MM.1S (cell line): Measurements from ENCODE around the gene ADD1.
"Not testable (repeated sequence)": the region's sequence is repeated elsewhere in the genome, so short reads cannot be mapped to it uniquely, and the experiment has no call there.

Source experiments
- DNase-seq: peaks from one replicate; pipeline ENCODE4 v3.0.0-alpha.2; 2015
- H2AFZ ChIP-seq: fragments of 300-600 bp; sonication (generic); 2 replicates; pipeline ENCODE4 v1.6.0; 2016; ENCODE audit warnings: antibody characterized with exemption, low read length
- H3F3A ChIP-seq: fragments of 300-600 bp; sonication (generic); 2 replicates; pipeline ENCODE4 v1.6.1; 2016; ENCODE audit warnings: mild to moderate bottlenecking, antibody characterized with exemption, low read length, moderate library complexity, mixed read lengths; ENCODE audit not compliant: insufficient read depth
- H3K27ac ChIP-seq: fragments of 300-600 bp; sonication (generic); 2 replicates; pipeline ENCODE4 v1.5.1; 2016; ENCODE audit warnings: mild to moderate bottlenecking, low read length
- H3K27me3 ChIP-seq: fragments of 300-600 bp; sonication (generic); replicated peaks from 2 replicates; pipeline ENCODE4 v1.6.0; 2016; ENCODE audit warnings: low read length; ENCODE audit not compliant: insufficient read depth
- H3K36me3 ChIP-seq: fragments of 300-600 bp; sonication (generic); replicated peaks from 2 replicates; pipeline ENCODE4 v1.6.1; 2016; ENCODE audit warnings: mild to moderate bottlenecking, low read length, mixed read lengths; ENCODE audit not compliant: insufficient read depth
- H3K4me1 ChIP-seq: fragments of 300-600 bp; sonication (generic); 2 replicates; pipeline ENCODE4 v1.6.1; 2016; ENCODE audit warnings: low read length, mixed read lengths
- H3K4me2 ChIP-seq: fragments of 300-600 bp; sonication (generic); 2 replicates; pipeline ENCODE4 v1.6.0; 2016; ENCODE audit warnings: low read depth, low read length
- H3K4me3 ChIP-seq: fragments of 300-600 bp; sonication (generic); 2 replicates; pipeline ENCODE4 v1.5.1; 2016; ENCODE audit warnings: low read length, mixed read lengths
- H3K79me2 ChIP-seq: fragments of 300-600 bp; sonication (generic); 2 replicates; pipeline ENCODE4 v1.6.1; 2016; ENCODE audit warnings: mixed run types, low read length, mixed read lengths
- H3K9ac ChIP-seq: fragments of 300-600 bp; sonication (generic); 2 replicates; pipeline ENCODE4 v1.6.1; 2016; ENCODE audit warnings: low read length, mixed read lengths
- H3K9me2 ChIP-seq: fragments of 300-600 bp; sonication (generic); replicated peaks from 2 replicates; pipeline ENCODE4 v1.6.1; 2016; ENCODE audit warnings: mild to moderate bottlenecking, low read length, mixed read lengths; ENCODE audit not compliant: insufficient read depth
- H3K9me3 ChIP-seq: fragments of 300-600 bp; sonication (generic); replicated peaks from 2 replicates; pipeline ENCODE4 v1.6.1; 2016; ENCODE audit warnings: mild to moderate bottlenecking, low read length, mixed read lengths; ENCODE audit not compliant: insufficient read depth
- H4K20me1 ChIP-seq: fragments of 300-600 bp; sonication (generic); 2 replicates; pipeline ENCODE4 v1.6.1; 2016; ENCODE audit warnings: mild to moderate bottlenecking, low read length, moderate library complexity, mixed read lengths; ENCODE audit not compliant: insufficient read depth
- EZH2 ChIP-seq: fragments of 300-600 bp; sonication (generic); optimal IDR thresholded peaks from 2 replicates; pipeline ENCODE3; 2017; ENCODE audit warnings: low read depth, mild to moderate bottlenecking, antibody characterized with exemption, low read length, mixed read lengths
- EZH2phosphoT487 ChIP-seq: fragments of 300-600 bp; sonication (generic); IDR thresholded peaks from 2 replicates; pipeline ENCODE4 v1.6.1; 2018; ENCODE audit warnings: antibody characterized with exemption, low read length
- TF ChIP-seq, protein P1 (sequence below): fragments of 300-600 bp; sonication (generic); IDR thresholded peaks from 2 replicates; pipeline ENCODE4 v1.5.1; 2016; ENCODE audit warnings: antibody characterized with exemption, low read length, mixed read lengths

The ADD1 gene

DNA sequence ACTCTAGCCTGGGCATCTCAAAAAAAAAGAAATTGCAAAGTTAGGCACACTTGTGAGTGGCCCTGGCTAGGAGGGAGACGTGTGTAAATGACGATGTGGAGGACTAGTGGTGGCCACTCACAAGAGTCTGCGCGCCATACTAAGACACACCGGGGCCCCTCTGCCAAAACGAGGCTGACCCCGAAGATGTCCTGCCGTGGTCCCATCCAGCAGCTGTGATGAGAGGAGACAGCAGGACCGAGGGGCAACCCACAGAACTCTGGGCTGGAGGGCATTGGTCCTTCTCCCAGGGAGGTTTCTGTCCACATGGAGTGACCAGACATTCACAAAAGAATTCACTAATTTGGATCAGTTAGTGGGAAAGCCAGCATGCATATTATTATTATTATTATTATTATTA is 72.1 kb downstream of the ADD1 start:
- Histone ChIP-seq H3F3A (no peaks in the 10 kb centered on the region), H4K20me1 (no peaks in the 10 kb centered on the region), H2AFZ (no peak overlapping the region), H3K4me3 (no peak overlapping the region), H3K27ac (no peak overlapping the region), H3K79me2 (peaks cover 5% of the 10 kb centered on the region; the same call in 1 of the 2 replicates), H3K9me3 (no peaks in the 10 kb centered on the region), H3K36me3 (no peaks in the 10 kb centered on the region), H3K27me3 (no peaks in the 10 kb centered on the region), H3K9me2 (no peaks in the 10 kb centered on the region), H3K4me1 (no peaks in the 10 kb centered on the region), H3K9ac (no peak overlapping the region), H3K4me2 (no peak overlapping the region)
- TF ChIP-seq EZH2 (no peak), EZH2phosphoT487 (no peak)
- TF ChIP-seq, protein P1, sequence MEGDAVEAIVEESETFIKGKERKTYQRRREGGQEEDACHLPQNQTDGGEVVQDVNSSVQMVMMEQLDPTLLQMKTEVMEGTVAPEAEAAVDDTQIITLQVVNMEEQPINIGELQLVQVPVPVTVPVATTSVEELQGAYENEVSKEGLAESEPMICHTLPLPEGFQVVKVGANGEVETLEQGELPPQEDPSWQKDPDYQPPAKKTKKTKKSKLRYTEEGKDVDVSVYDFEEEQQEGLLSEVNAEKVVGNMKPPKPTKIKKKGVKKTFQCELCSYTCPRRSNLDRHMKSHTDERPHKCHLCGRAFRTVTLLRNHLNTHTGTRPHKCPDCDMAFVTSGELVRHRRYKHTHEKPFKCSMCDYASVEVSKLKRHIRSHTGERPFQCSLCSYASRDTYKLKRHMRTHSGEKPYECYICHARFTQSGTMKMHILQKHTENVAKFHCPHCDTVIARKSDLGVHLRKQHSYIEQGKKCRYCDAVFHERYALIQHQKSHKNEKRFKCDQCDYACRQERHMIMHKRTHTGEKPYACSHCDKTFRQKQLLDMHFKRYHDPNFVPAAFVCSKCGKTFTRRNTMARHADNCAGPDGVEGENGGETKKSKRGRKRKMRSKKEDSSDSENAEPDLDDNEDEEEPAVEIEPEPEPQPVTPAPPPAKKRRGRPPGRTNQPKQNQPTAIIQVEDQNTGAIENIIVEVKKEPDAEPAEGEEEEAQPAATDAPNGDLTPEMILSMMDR, result no peak
- no peak for DNase-seq

DNA sequence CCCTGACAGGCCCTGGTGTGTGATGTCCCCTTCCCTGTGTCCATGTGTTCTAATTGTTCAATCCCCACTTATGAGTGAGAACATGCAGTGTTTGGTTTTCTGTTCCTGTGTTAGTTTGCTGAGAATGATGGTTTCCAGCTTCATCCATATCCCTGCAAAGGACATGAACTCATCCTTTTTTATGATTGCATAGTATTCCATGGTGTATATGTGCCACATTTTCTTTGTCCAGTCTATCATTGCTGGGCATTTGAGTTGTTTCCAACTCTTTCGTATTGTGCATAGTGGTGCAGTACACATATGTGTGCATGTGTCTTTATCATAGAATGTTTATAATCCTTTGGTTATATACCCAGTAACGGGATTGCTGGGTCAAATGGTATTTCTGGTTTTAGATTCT is 73.1 kb downstream of the ADD1 start:
- H2AFZ ChIP-seq, DNase-seq, H3K9me2 ChIP-seq, H3K27ac ChIP-seq, H3K36me3 ChIP-seq, H3K4me3 ChIP-seq, H3K27me3 ChIP-seq, H4K20me1 ChIP-seq, H3K4me2 ChIP-seq, H3K4me1 ChIP-seq, H3K9ac ChIP-seq, H3K9me3 ChIP-seq, H3K79me2 ChIP-seq, H3F3A ChIP-seq: not testable (repeated sequence)

DNA sequence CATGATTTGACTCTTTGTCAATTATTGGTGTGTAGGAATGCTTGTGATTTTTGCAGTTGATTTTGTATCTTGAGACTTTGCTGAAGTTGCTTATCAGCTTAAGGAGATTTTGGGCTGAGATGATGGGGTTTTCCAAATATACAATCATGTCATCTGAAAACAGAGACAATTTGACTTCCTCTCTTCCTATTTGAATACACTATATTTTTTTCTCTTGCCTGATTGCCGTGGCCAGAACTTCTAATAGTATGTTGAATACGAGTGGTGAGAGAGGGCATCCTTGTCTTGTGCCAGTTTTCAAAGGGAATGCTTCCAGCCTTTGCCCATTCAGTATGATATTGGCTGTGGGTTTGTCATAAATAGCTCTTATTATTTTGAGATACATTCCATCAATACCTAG is 74.7 kb downstream of the ADD1 start:
- not testable (repeated sequence) for H4K20me1 ChIP-seq, H3K4me3 ChIP-seq, H3K9ac ChIP-seq, DNase-seq, H3K9me2 ChIP-seq, H3K4me1 ChIP-seq, H2AFZ ChIP-seq, H3F3A ChIP-seq, H3K27me3 ChIP-seq, H3K9me3 ChIP-seq, H3K79me2 ChIP-seq, H3K36me3 ChIP-seq, H3K27ac ChIP-seq, H3K4me2 ChIP-seq

DNA sequence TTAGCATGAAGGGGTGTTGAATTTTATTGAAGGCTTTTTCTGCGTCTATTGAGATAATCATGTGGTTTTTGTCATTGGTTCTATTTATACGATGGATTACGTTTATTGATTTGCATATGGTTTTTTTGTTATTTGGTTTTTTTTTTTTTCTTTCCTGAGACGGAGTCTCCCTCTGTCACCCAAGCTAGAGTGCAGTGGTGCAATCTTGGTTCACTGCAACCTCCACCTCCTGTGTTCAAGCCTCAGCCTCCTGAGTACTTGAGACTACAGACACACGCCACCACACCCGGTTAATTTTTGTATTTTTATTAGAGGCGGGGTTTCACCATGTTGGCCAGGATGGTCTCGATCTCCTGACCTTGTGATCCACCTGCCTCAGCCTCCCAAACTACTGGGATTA is 75.1 kb downstream of the ADD1 start:
- H3K4me3 ChIP-seq, H3K9ac ChIP-seq, H3K79me2 ChIP-seq, H3K9me3 ChIP-seq, H3K27me3 ChIP-seq, H3K4me2 ChIP-seq, H3K9me2 ChIP-seq, H3K36me3 ChIP-seq, H4K20me1 ChIP-seq, H3K4me1 ChIP-seq, H3F3A ChIP-seq, DNase-seq, H2AFZ ChIP-seq, H3K27ac ChIP-seq: not testable (repeated sequence)

DNA sequence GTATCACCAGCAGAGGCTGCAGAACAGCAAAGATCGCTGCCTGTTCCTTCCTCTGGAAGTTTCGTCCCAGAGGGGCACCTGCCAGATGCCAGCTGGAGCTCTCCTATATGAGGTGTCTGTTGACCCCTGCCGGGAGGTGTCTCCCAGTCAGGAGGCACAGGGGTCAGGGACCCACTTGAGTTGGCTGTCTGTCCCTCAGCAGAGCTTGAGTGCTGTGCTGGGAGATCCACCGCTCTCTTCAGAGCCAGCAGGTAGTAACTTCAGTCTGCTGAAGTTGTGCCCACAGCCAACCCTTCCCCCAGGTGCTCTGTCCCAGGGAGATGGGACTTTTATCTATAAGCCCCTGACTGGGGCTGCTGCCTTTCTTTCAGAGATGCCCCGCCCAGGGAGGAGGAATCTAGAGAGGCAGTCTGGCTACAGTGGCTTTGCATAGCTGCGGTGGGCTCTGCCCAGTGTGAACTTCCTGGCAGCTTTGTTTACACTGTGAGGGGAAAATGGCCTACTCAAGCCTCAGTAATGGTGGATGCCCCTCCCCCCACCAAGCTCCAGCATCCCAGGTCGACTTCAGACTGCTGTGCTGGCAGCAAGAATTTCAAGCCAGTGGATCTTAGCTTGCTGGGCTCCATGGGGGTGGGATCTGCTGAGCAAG is 78.9 kb downstream of the ADD1 start:
- not testable (repeated sequence) for H3K27ac ChIP-seq, H3K9me3 ChIP-seq, H3K4me3 ChIP-seq, H3K4me2 ChIP-seq, H2AFZ ChIP-seq, H3F3A ChIP-seq, H3K27me3 ChIP-seq, H4K20me1 ChIP-seq, H3K36me3 ChIP-seq, H3K79me2 ChIP-seq, H3K9ac ChIP-seq, H3K9me2 ChIP-seq, H3K4me1 ChIP-seq
- DNase-seq, result peak; percentile 50
